ENCODE measurements around the gene CHRM4.

CHRM4 gene

GRCh38 chr11:46351148-46351547 is 40.4 kb downstream of the CHRM4 start:
- Histone ChIP-seq H3K9ac (ENCODE audit: low read depth in 1 of 2, low read length in 2 of 2) (peak overlapping the region in 1 of 2 donors; percentile 59), H3K36me3 (ENCODE audit: control insufficient read depth in 1 of 2, insufficient read depth in 2 of 2, low read length in 2 of 2) (peaks cover 0 to 1% of the 10 kb centered on the region in 2 donors), H3K27me3 (ENCODE audit: control insufficient read depth in 1 of 2, insufficient read depth in 2 of 2, low read length in 2 of 2) (no peaks in the 10 kb centered on the region), H3K4me1 (ENCODE audit: control insufficient read depth in 1 of 2, insufficient read depth in 2 of 2, low read length in 2 of 2) (peaks cover 57 to 60% of the 10 kb centered on the region in 2 donors), H3K9me3 (ENCODE audit: control insufficient read depth in 1 of 2, low read length in 2 of 2) (no peaks in the 10 kb centered on the region), H3K27ac (ENCODE audit: low read depth, low read length) (no peak overlapping the region), H3K4me3 (ENCODE audit: low read depth in 1 of 2, low read length in 2 of 2) (peak overlapping the region in 1 of 2 donors; percentile 19)

GRCh38 chr11:46350695-46351094 is 40.9 kb downstream of the CHRM4 start:
- Histone ChIP-seq H3K27me3 (ENCODE audit: control insufficient read depth in 1 of 2, insufficient read depth in 2 of 2, low read length in 2 of 2) (no peaks in the 10 kb centered on the region), H3K4me3 (ENCODE audit: low read depth in 1 of 2, low read length in 2 of 2) (peak overlapping the region in 1 of 2 donors; percentile 19), H3K4me1 (ENCODE audit: control insufficient read depth in 1 of 2, insufficient read depth in 2 of 2, low read length in 2 of 2) (peaks cover 61% of the 10 kb centered on the region in 2 donors), H3K27ac (ENCODE audit: low read depth, low read length) (no peak overlapping the region), H3K9me3 (ENCODE audit: control insufficient read depth in 1 of 2, low read length in 2 of 2) (no peaks in the 10 kb centered on the region), H3K36me3 (ENCODE audit: control insufficient read depth in 1 of 2, insufficient read depth in 2 of 2, low read length in 2 of 2) (no peaks in the 10 kb centered on the region), H3K9ac (ENCODE audit: low read depth in 1 of 2, low read length in 2 of 2) (peak overlapping the region in 1 of 2 donors; percentile 59)

- Histone ChIP-seq H3K27ac (ENCODE audit: low read depth, low read length) (peak overlapping the region; percentile 81), H3K4me1 (ENCODE audit: control insufficient read depth in 1 of 2, insufficient read depth in 2 of 2, low read length in 2 of 2) (peaks cover 61% of the 10 kb centered on the region in 2 donors)
Measured at GRCh38 chr11:46348566-46349401, 42.8 kb downstream of the CHRM4 start.

GRCh38 chr11:46347637-46348311 is 43.8 kb downstream of the CHRM4 start:
- Histone ChIP-seq H3K27ac (ENCODE audit: low read depth, low read length) (peak overlapping the region; percentile 81), H3K36me3 (ENCODE audit: control insufficient read depth in 1 of 2, insufficient read depth in 2 of 2, low read length in 2 of 2) (no peaks in the 10 kb centered on the region), H3K4me3 (ENCODE audit: low read depth in 1 of 2, low read length in 2 of 2) (peak overlapping the region; percentile 92 to 93), H3K9me3 (ENCODE audit: control insufficient read depth in 1 of 2, low read length in 2 of 2) (no peaks in the 10 kb centered on the region), H3K9ac (ENCODE audit: low read depth in 1 of 2, low read length in 2 of 2) (peak overlapping the region; percentile 87 to 96), H3K27me3 (ENCODE audit: control insufficient read depth in 1 of 2, insufficient read depth in 2 of 2, low read length in 2 of 2) (no peaks in the 10 kb centered on the region), H3K4me1 (ENCODE audit: control insufficient read depth in 1 of 2, insufficient read depth in 2 of 2, low read length in 2 of 2) (peaks cover 55 to 59% of the 10 kb centered on the region in 2 donors)

More at GRCh38 chr11:46348566-46349401, 42.8 kb downstream of the CHRM4 start:
- H3K9me3 ChIP-seq (ENCODE audit: control insufficient read depth in 1 of 2, low read length in 2 of 2) = no peaks in the 10 kb centered on the region
- H3K27me3 ChIP-seq (ENCODE audit: control insufficient read depth in 1 of 2, insufficient read depth in 2 of 2, low read length in 2 of 2) = no peaks in the 10 kb centered on the region
- H3K9ac ChIP-seq (ENCODE audit: low read depth in 1 of 2, low read length in 2 of 2) = peak overlapping the region; percentile 87 to 96
- no peaks in the 10 kb centered on the region for H3K36me3 ChIP-seq (ENCODE audit: control insufficient read depth in 1 of 2, insufficient read depth in 2 of 2, low read length in 2 of 2)
- H3K4me3 ChIP-seq (ENCODE audit: low read depth in 1 of 2, low read length in 2 of 2) = peak overlapping the region; percentile 92 to 93

GRCh38 chr11:46346886-46347636 is 44.5 kb downstream of the CHRM4 start, which contains the start of gene DGKZ:
Gene DGKZ, plus strand, starts transcription at chr11:46347463. Its CDS starts 197 bp downstream, at chr11:46347660.
- H3K4me1 ChIP-seq (ENCODE audit: control insufficient read depth in 1 of 2, insufficient read depth in 2 of 2, low read length in 2 of 2) = peaks cover 52 to 56% of the 10 kb centered on the region in 2 donors
- no peaks in the 10 kb centered on the region for H3K27me3 ChIP-seq (ENCODE audit: control insufficient read depth in 1 of 2, insufficient read depth in 2 of 2, low read length in 2 of 2)
- peak within 1 kb of the TSS; percentile 92 to 93 for H3K4me3 ChIP-seq (ENCODE audit: low read depth in 1 of 2, low read length in 2 of 2)
- H3K27ac ChIP-seq (ENCODE audit: low read depth, low read length) = peak within 1 kb of the TSS; percentile 81
- peak within 1 kb of the TSS; percentile 87 to 96 for H3K9ac ChIP-seq (ENCODE audit: low read depth in 1 of 2, low read length in 2 of 2)
- H3K36me3 ChIP-seq (ENCODE audit: control insufficient read depth in 1 of 2, insufficient read depth in 2 of 2, low read length in 2 of 2) = no peaks in the 10 kb centered on the region
- no peaks in the 10 kb centered on the region for H3K9me3 ChIP-seq (ENCODE audit: control insufficient read depth in 1 of 2, low read length in 2 of 2)

GRCh38 chr11:46345881-46346484 is 45.6 kb downstream of the CHRM4 start:
- Histone ChIP-seq H3K27ac (ENCODE audit: low read depth, low read length) (peak overlapping the region; percentile 44), H3K9me3 (ENCODE audit: control insufficient read depth in 1 of 2, low read length in 2 of 2) (no peaks in the 10 kb centered on the region), H3K9ac (ENCODE audit: low read depth in 1 of 2, low read length in 2 of 2) (peak overlapping the region; percentile 49 to 57), H3K4me1 (ENCODE audit: control insufficient read depth in 1 of 2, insufficient read depth in 2 of 2, low read length in 2 of 2) (peaks cover 41 to 47% of the 10 kb centered on the region in 2 donors), H3K4me3 (ENCODE audit: low read depth in 1 of 2, low read length in 2 of 2) (peak overlapping the region; percentile 64 to 78), H3K27me3 (ENCODE audit: control insufficient read depth in 1 of 2, insufficient read depth in 2 of 2, low read length in 2 of 2) (no peaks in the 10 kb centered on the region), H3K36me3 (ENCODE audit: control insufficient read depth in 1 of 2, insufficient read depth in 2 of 2, low read length in 2 of 2) (no peaks in the 10 kb centered on the region)

- H3K9ac ChIP-seq (ENCODE audit: low read depth in 1 of 2, low read length in 2 of 2) = peak overlapping the region; percentile 49 to 57
- H3K27ac ChIP-seq (ENCODE audit: low read depth, low read length) = peak overlapping the region; percentile 44
- H3K36me3 ChIP-seq (ENCODE audit: control insufficient read depth in 1 of 2, insufficient read depth in 2 of 2, low read length in 2 of 2) = no peaks in the 10 kb centered on the region
- peaks cover 35 to 39% of the 10 kb centered on the region in 2 donors for H3K4me1 ChIP-seq (ENCODE audit: control insufficient read depth in 1 of 2, insufficient read depth in 2 of 2, low read length in 2 of 2)
- H3K27me3 ChIP-seq (ENCODE audit: control insufficient read depth in 1 of 2, insufficient read depth in 2 of 2, low read length in 2 of 2) = no peaks in the 10 kb centered on the region
- H3K4me3 ChIP-seq (ENCODE audit: low read depth in 1 of 2, low read length in 2 of 2) = peak overlapping the region; percentile 64 to 78
- H3K9me3 ChIP-seq (ENCODE audit: control insufficient read depth in 1 of 2, low read length in 2 of 2) = no peaks in the 10 kb centered on the region
Measured at GRCh38 chr11:46345131-46345597, 46.4 kb downstream of the CHRM4 start.

GRCh38 chr11:46343520-46343919 is 48.1 kb downstream of the CHRM4 start:
- Histone ChIP-seq H3K9ac (ENCODE audit: low read depth in 1 of 2, low read length in 2 of 2) (no peak overlapping the region), H3K27me3 (ENCODE audit: control insufficient read depth in 1 of 2, insufficient read depth in 2 of 2, low read length in 2 of 2) (no peaks in the 10 kb centered on the region), H3K36me3 (ENCODE audit: control insufficient read depth in 1 of 2, insufficient read depth in 2 of 2, low read length in 2 of 2) (no peaks in the 10 kb centered on the region), H3K4me3 (ENCODE audit: low read depth in 1 of 2, low read length in 2 of 2) (no peak overlapping the region), H3K27ac (ENCODE audit: low read depth, low read length) (no peak overlapping the region), H3K4me1 (ENCODE audit: control insufficient read depth in 1 of 2, insufficient read depth in 2 of 2, low read length in 2 of 2) (peaks cover 24 to 38% of the 10 kb centered on the region in 2 donors), H3K9me3 (ENCODE audit: control insufficient read depth in 1 of 2, low read length in 2 of 2) (no peaks in the 10 kb centered on the region)

- Histone ChIP-seq H3K27me3 (ENCODE audit: control insufficient read depth in 1 of 2, insufficient read depth in 2 of 2, low read length in 2 of 2) (no peaks in the 10 kb centered on the region), H3K4me1 (ENCODE audit: control insufficient read depth in 1 of 2, insufficient read depth in 2 of 2, low read length in 2 of 2) (peaks cover 18 to 35% of the 10 kb centered on the region in 2 donors), H3K9me3 (ENCODE audit: control insufficient read depth in 1 of 2, low read length in 2 of 2) (no peaks in the 10 kb centered on the region), H3K36me3 (ENCODE audit: control insufficient read depth in 1 of 2, insufficient read depth in 2 of 2, low read length in 2 of 2) (no peaks in the 10 kb centered on the region), H3K4me3 (ENCODE audit: low read depth in 1 of 2, low read length in 2 of 2) (no peak overlapping the region), H3K27ac (ENCODE audit: low read depth, low read length) (no peak overlapping the region), H3K9ac (ENCODE audit: low read depth in 1 of 2, low read length in 2 of 2) (no peak overlapping the region)
Measured at GRCh38 chr11:46342239-46342638, 49.3 kb downstream of the CHRM4 start.
